H7 (cell line): ENCODE results near the gene WFDC9. TPM values are rescaled to one million over a fixed set of nuclear protein-coding genes. Genes with fewer than 3 reads are reported as not detected.
"Not testable (repeated sequence)": the region's sequence is repeated elsewhere in the genome, so short reads cannot be mapped to it uniquely, and the experiment has no call there.

Experiments used
- DNase-seq: peaks from one replicate; pipeline ENCODE4 v3.0.0; 2012
- H3K27me3 ChIP-seq: 2 replicates; pipeline ENCODE4 v1.6.0; 2011; ENCODE audit warnings: mild to moderate bottlenecking, low read length; ENCODE audit not compliant: control insufficient read depth, insufficient read depth
- H3K36me3 ChIP-seq: replicated peaks from 2 replicates; pipeline ENCODE4 v1.5.1; 2011; ENCODE audit warnings: low read length; ENCODE audit not compliant: control insufficient read depth, insufficient read depth
- H3K4me3 ChIP-seq: 2 replicates; pipeline ENCODE4 v1.5.1; 2011; ENCODE audit warnings: low read depth, mild to moderate bottlenecking, control low read depth, low read length, moderate library complexity; ENCODE audit not compliant: insufficient read depth
- total RNA-seq: library from RNA; depleted of rRNA; stranded (reverse); fragments of >200 nt; shearing (Covaris generic); gene quantifications from 2 replicates; pipeline ENCODE4 v1.2.3, GENCODE V29; 2014

Gene WFDC9
- total RNA-seq, 1 experiment from 2014 or later = not detected

- Histone ChIP-seq H3K4me3 (no peak overlapping the region), H3K36me3 (no peaks in the 10 kb centered on the region), H3K27me3 (no peaks in the 10 kb centered on the region; the same call in 1 of the 2 replicates)
- no peak for DNase-seq
These were observed 4.5 kb downstream of the WFDC9 start for GRCh38 chr20:45626540-45626939.

- Histone ChIP-seq H3K36me3 (no peaks in the 10 kb centered on the region), H3K4me3 (no peak overlapping the region), H3K27me3 (no peaks in the 10 kb centered on the region)
- no peak for DNase-seq
These were observed 9.5 kb downstream of the WFDC9 start for GRCh38 chr20:45621593-45621992.

- no peak for DNase-seq
- Histone ChIP-seq H3K4me3 (no peak overlapping the region), H3K27me3 (no peaks in the 10 kb centered on the region), H3K36me3 (no peaks in the 10 kb centered on the region)
These were observed 13.5 kb downstream of the WFDC9 start for GRCh38 chr20:45617591-45617990.

- DNase-seq = no peak
- Histone ChIP-seq H3K27me3 (no peaks in the 10 kb centered on the region), H3K36me3 (no peaks in the 10 kb centered on the region), H3K4me3 (no peak overlapping the region)
These were observed 18.8 kb downstream of the WFDC9 start for GRCh38 chr20:45612314-45612713.

- Histone ChIP-seq H3K36me3 (no peaks in the 10 kb centered on the region), H3K27me3 (no peaks in the 10 kb centered on the region), H3K4me3 (no peak overlapping the region)
- no peak for DNase-seq
These were observed 20.0 kb downstream of the WFDC9 start for GRCh38 chr20:45611054-45611453.

- H3K27me3 ChIP-seq = no peaks in the 10 kb centered on the region
- no peaks in the 10 kb centered on the region for H3K36me3 ChIP-seq
- no peak for DNase-seq
- H3K4me3 ChIP-seq = no peak overlapping the region
These were observed 23.3 kb downstream of the WFDC9 start for GRCh38 chr20:45607810-45608209.

GRCh38 chr20:45595235-45595634 lies 35.8 kb downstream of the WFDC9 start:
- no peaks in the 10 kb centered on the region for H3K36me3 ChIP-seq
- no peaks in the 10 kb centered on the region for H3K27me3 ChIP-seq
- no peak for DNase-seq
- no peak overlapping the region for H3K4me3 ChIP-seq

GRCh38 chr20:45593498-45593897 lies 37.6 kb downstream of the WFDC9 start:
- Histone ChIP-seq H3K4me3 (no peak overlapping the region), H3K27me3 (no peaks in the 10 kb centered on the region), H3K36me3 (no peaks in the 10 kb centered on the region)
- DNase-seq = no peak

GRCh38 chr20:45592574-45593189 lies 38.4 kb downstream of the WFDC9 start:
- DNase-seq = no peak

GRCh38 chr20:45589725-45590124 lies 41.4 kb downstream of the WFDC9 start:
- H3K27me3 ChIP-seq = no peaks in the 10 kb centered on the region
- DNase-seq = no peak
- no peaks in the 10 kb centered on the region for H3K36me3 ChIP-seq
- no peak overlapping the region for H3K4me3 ChIP-seq

More at GRCh38 chr20:45592574-45593189, 38.4 kb downstream of the WFDC9 start:
- Histone ChIP-seq H3K36me3 (no peaks in the 10 kb centered on the region), H3K4me3 (no peak overlapping the region), H3K27me3 (no peaks in the 10 kb centered on the region)

- no peak overlapping the region for H3K4me3 ChIP-seq
These were observed 42.3 kb downstream of the WFDC9 start for GRCh38 chr20:45588800-45589199.

GRCh38 chr20:45585986-45586385 lies 45.1 kb downstream of the WFDC9 start:
- not testable (repeated sequence) for H3K27me3 ChIP-seq, DNase-seq, H3K4me3 ChIP-seq, H3K36me3 ChIP-seq

More at GRCh38 chr20:45588800-45589199, 42.3 kb downstream of the WFDC9 start:
- no peak for DNase-seq
- Histone ChIP-seq H3K36me3 (no peaks in the 10 kb centered on the region), H3K27me3 (no peaks in the 10 kb centered on the region)

GRCh38 chr20:45584294-45584693 lies 46.8 kb downstream of the WFDC9 start:
- H3K36me3 ChIP-seq, H3K4me3 ChIP-seq, DNase-seq, H3K27me3 ChIP-seq: not testable (repeated sequence)

GRCh38 chr20:45583502-45583901 lies 47.6 kb downstream of the WFDC9 start:
- Histone ChIP-seq H3K27me3 (no peaks in the 10 kb centered on the region), H3K36me3 (no peaks in the 10 kb centered on the region), H3K4me3 (no peak overlapping the region)
- DNase-seq = peak; percentile 36

GRCh38 chr20:45581702-45582101 lies 49.4 kb downstream of the WFDC9 start:
- H3K36me3 ChIP-seq = no peaks in the 10 kb centered on the region
- H3K27me3 ChIP-seq = no peaks in the 10 kb centered on the region
- H3K4me3 ChIP-seq = no peak overlapping the region
- no peak for DNase-seq

- no peaks in the 10 kb centered on the region for H3K36me3 ChIP-seq
- no peaks in the 10 kb centered on the region for H3K27me3 ChIP-seq
- no peak within 1 kb of the TSS for H3K4me3 ChIP-seq
- no peak for DNase-seq
These were observed 51.9 kb downstream of the WFDC9 start, which contains the start of gene WFDC8 for GRCh38 chr20:45579184-45579583. TSS of gene WFDC8 (minus strand) at chr20:45579284. CDS start at chr20:45579247, 37 bp downstream.
